Occipital lobe (tissue), 2 donors: ENCODE data around the gene TET1. TPM values are rescaled to one million over a fixed set of nuclear protein-coding genes. Genes with fewer than 3 reads are reported as not detected.
A peak's percentile ranks its signal among the peaks of the same experiment; 100 is the strongest.
"Not testable (repeated sequence)": the region's sequence is repeated elsewhere in the genome, so short reads cannot be mapped to it uniquely, and the experiment has no call there.

Experiments
- DNase-seq: peaks from one replicate; lab custom pipeline; 2025; lab: John Stamatoyannopoulos, UW
- total RNA-seq: library from RNA; depleted of rRNA; stranded (reverse); fragments of >200 nt; gene quantifications from one replicate; pipeline ENCODE4 v1.2.3, GENCODE V29; 2014

TET1 gene
- total RNA-seq, 1 donor from 2014 or later, result 33.5 TPM

- DNase-seq, result no peak
These were observed 2.8 kb downstream of the TET1 start for GRCh38 chr10:68562661-68563570.

- DNase-seq, result no peak
These were observed 4.6 kb downstream of the TET1 start for GRCh38 chr10:68564712-68565111.

- DNase-seq, result no peak
These were observed 5.5 kb downstream of the TET1 start for GRCh38 chr10:68565658-68566057.

GRCh38 chr10:68566351-68566750, 6.2 kb downstream of the TET1 start:
- no peak for DNase-seq

GRCh38 chr10:68566955-68567354, 6.8 kb downstream of the TET1 start:
- no peak for DNase-seq

GRCh38 chr10:68572151-68572550, 12.0 kb downstream of the TET1 start:
- DNase-seq, result no peak

GRCh38 chr10:68574051-68574450, 13.9 kb downstream of the TET1 start:
- DNase-seq, result no peak

GRCh38 chr10:68576118-68576517, 16.0 kb downstream of the TET1 start:
- DNase-seq, result no peak

GRCh38 chr10:68578974-68579373, 18.8 kb downstream of the TET1 start:
- DNase-seq, result no peak

- not testable (repeated sequence) for DNase-seq
These were observed 24.1 kb downstream of the TET1 start for GRCh38 chr10:68584187-68584586.

GRCh38 chr10:68586606-68587305, 26.6 kb downstream of the TET1 start:
- DNase-seq, result no peak

- DNase-seq, result no peak
These were observed 34.3 kb downstream of the TET1 start for GRCh38 chr10:68594405-68594804.

- no peak for DNase-seq
These were observed 35.4 kb downstream of the TET1 start for GRCh38 chr10:68595513-68595912.

GRCh38 chr10:68597407-68597806, 37.3 kb downstream of the TET1 start:
- DNase-seq, result no peak

GRCh38 chr10:68598978-68599770, 39.0 kb downstream of the TET1 start:
- peak; percentile 26 for DNase-seq

- no peak for DNase-seq
These were observed 39.6 kb downstream of the TET1 start for GRCh38 chr10:68599771-68600040.

GRCh38 chr10:68600041-68600778, 40.1 kb downstream of the TET1 start:
- DNase-seq, result peak; percentile 92

- no peak for DNase-seq
These were observed 41.5 kb downstream of the TET1 start for GRCh38 chr10:68601501-68602265.

GRCh38 chr10:68602434-68602833, 42.3 kb downstream of the TET1 start:
- DNase-seq, result no peak

GRCh38 chr10:68603766-68604165, 43.6 kb downstream of the TET1 start:
- no peak for DNase-seq

- DNase-seq, result no peak
These were observed 44.3 kb downstream of the TET1 start for GRCh38 chr10:68604441-68604840.
